GM12878 (cell line): ENCODE results near the gene SPG7. TPM values are rescaled to one million over a fixed set of nuclear protein-coding genes. Genes with fewer than 3 reads are reported as not detected.
A peak's percentile ranks its signal among the peaks of the same experiment; 100 is the strongest.

ENCODE experiments used
- ATAC-seq: fragments of 200-7000 bp; cut with Tn5 transposase; 3 replicates; pipeline ENCODE4 v1.9.1; 2020; ENCODE audit warnings: mild to moderate bottlenecking, moderate library complexity
- BruUV-seq: library from RNA; stranded (reverse); fragments of 400-500 nt; replicated peaks from 2 replicates; lab custom pipeline; 2021; lab: Mats Ljungman, UMichigan
- CTCF ChIA-PET: fragments of 300-600 bp; sonication (Branson Sonifier 250); formaldehyde crosslinking; extraction: SDS; loops from one replicate; lab custom pipeline; 2021; ENCODE audit warnings: inconsistent platforms; lab: Yijun Ruan, JAX
- POLR2A ChIA-PET: fragments of 350-600 bp; formaldehyde crosslinking; extraction: SDS; loops from one replicate; lab custom pipeline; 2021; ENCODE audit warnings: inconsistent platforms; lab: Charles Lee
- RAD21 ChIA-PET: fragments of 300-600 bp; sonication (Branson Sonifier 250); formaldehyde crosslinking; loops from one replicate; lab custom pipeline; 2023; ENCODE audit warnings: antibody characterized with exemption; ENCODE audit not compliant: unreplicated experiment; lab: Charles Lee
- SMC1A ChIA-PET: fragments of 300-600 bp; sonication (Branson Sonifier 250); formaldehyde crosslinking; loops from one replicate; lab custom pipeline; 2023; ENCODE audit not compliant: unreplicated experiment, uncharacterized antibody; lab: Charles Lee
- DNase-seq: peaks from one replicate; pipeline ENCODE4 v3.0.0-alpha.2; 2011; ENCODE audit warnings: low read depth, low spot score
- FAIRE-seq: peaks from 3 replicates; lab custom pipeline; 2011; peaks lifted over from hg19 to GRCh38; lab: Jason Lieb, UNC
- H2AFZ ChIP-seq: 2 replicates; pipeline ENCODE4 v1.6.0; 2011; ENCODE audit warnings: low read depth, low read length, control low read depth; ENCODE audit not compliant: control insufficient read depth
- H3K27ac ChIP-seq: 2 replicates; pipeline ENCODE4 v1.5.1; 2011; ENCODE audit warnings: control low read depth; ENCODE audit not compliant: control insufficient read depth, insufficient read depth
- H3K27me3 ChIP-seq, 2 experiments: replicated peaks in 1 of 2; 2 replicates each; pipeline versions ENCODE4 v1.6.0 to v1.6.1; 2011; ENCODE audit warnings: low read length in 1 of 2; ENCODE audit not compliant: control insufficient read depth in 2 of 2, insufficient read depth in 2 of 2
- H3K36me3 ChIP-seq, 2 experiments: 2 replicates each; pipeline ENCODE4 v1.5.1; 2011; ENCODE audit warnings: low read length in 1 of 2; ENCODE audit not compliant: control insufficient read depth in 2 of 2, insufficient read depth in 2 of 2
- H3K4me1 ChIP-seq: 2 replicates; pipeline ENCODE4 v1.6.1; 2011; ENCODE audit warnings: mild to moderate bottlenecking, low read length, moderate library complexity, mixed read lengths; ENCODE audit not compliant: control insufficient read depth, insufficient read depth
- H3K4me2 ChIP-seq: 2 replicates; pipeline ENCODE4 v1.6.0; 2011; ENCODE audit warnings: control low read depth; ENCODE audit not compliant: control insufficient read depth, insufficient read depth
- H3K4me3 ChIP-seq: fragments of 200-600 bp; sonication (generic); 2 replicates; pipeline ENCODE4 v1.5.1; 2016
- H3K79me2 ChIP-seq: 2 replicates; pipeline ENCODE4 v1.6.0; 2011; ENCODE audit warnings: low read length; ENCODE audit not compliant: control insufficient read depth, insufficient read depth
- H3K9ac ChIP-seq: 2 replicates; pipeline ENCODE4 v1.8.0; 2011; ENCODE audit warnings: low read length, control low read depth, mixed read lengths; ENCODE audit not compliant: control insufficient read depth, insufficient read depth
- H3K9me3 ChIP-seq: replicated peaks from 3 replicates; pipeline ENCODE4 v1.5.1; 2011; ENCODE audit warnings: mild to moderate bottlenecking, low read length; ENCODE audit not compliant: control insufficient read depth, insufficient read depth
- H4K20me1 ChIP-seq: 2 replicates; pipeline ENCODE4 v1.6.0; 2011; ENCODE audit not compliant: control insufficient read depth, insufficient read depth
- CEBPB ChIP-seq, 2 experiments: fragments of 150-350 bp in 1 of 2; IDR thresholded peaks; 2 replicates each; pipeline ENCODE4 v1.6.1; 2012 to 2014; ENCODE audit warnings: low read depth in 2 of 2, low read length in 2 of 2, borderline replicate concordance in 1 of 2, inconsistent platforms in 1 of 2
- GABPA ChIP-seq: IDR thresholded peaks from 2 replicates; pipeline ENCODE4 v1.6.1; 2014; ENCODE audit warnings: antibody characterized with exemption, low read depth, mild to moderate bottlenecking, inconsistent platforms
- GATAD2B ChIP-seq: fragments of 450-650 bp; conservative IDR thresholded peaks from 2 replicates; pipeline ENCODE4 v1.6.1; 2017; ENCODE audit warnings: low read depth, mild to moderate bottlenecking, moderate library complexity
- MEF2B ChIP-seq: fragments of 450-650 bp; IDR thresholded peaks from 2 replicates; pipeline ENCODE4 v1.6.1; 2018; ENCODE audit warnings: mild to moderate bottlenecking, moderate library complexity; ENCODE audit not compliant: partially characterized antibody, poor library complexity, severe bottlenecking
- NFXL1 ChIP-seq: fragments of 450-650 bp; IDR thresholded peaks from 2 replicates; pipeline ENCODE4 v1.6.1; 2017; ENCODE audit warnings: antibody characterized with exemption, mild to moderate bottlenecking, borderline replicate concordance
- NR2C1 ChIP-seq: fragments of 450-650 bp; IDR thresholded peaks from 2 replicates; pipeline ENCODE4 v1.6.1; 2017; ENCODE audit warnings: antibody characterized with exemption, mild to moderate bottlenecking, moderate library complexity
- SP1 ChIP-seq: IDR thresholded peaks from one replicate; pipeline ENCODE4 v1.6.1; 2011; ENCODE audit warnings: low read depth, low read length
- TCF12 ChIP-seq: IDR thresholded peaks from 2 replicates; pipeline ENCODE4 v1.6.1; 2011; ENCODE audit warnings: low read depth, mild to moderate bottlenecking, low read length
- WGBS: methylation state at CpG from one replicate; pipeline ENCODE4 v1.1.6; 2016; ENCODE audit warnings: low lambda C conversion rate; ENCODE audit not compliant: insufficient replicate concordance, insufficient coverage; ENCODE audit errors: missing lambda C conversion rate; 5-methylcytosine and 5-hydroxymethylcytosine counted together
- in situ Hi-C: fragments of 300-500 bp; cut with MboI; formaldehyde crosslinking; loops from 9 replicates; pipeline ENCODE4 v1.14.3; 2018; ENCODE audit warnings: mixed read lengths
- intact Hi-C: fragments of 100-400 bp; cut with micrococcal nuclease; formaldehyde crosslinking; loops from one replicate; pipeline ENCODE4 v1.14.2; 2022; ENCODE audit not compliant: unreplicated experiment
- polyA plus RNA-seq, 11 experiments: library from polyadenylated mRNA; depleted of rRNA in 4 of 11; unstranded in 6 of 11; stranded (reverse) in 5 of 11; fragments of >200 nt; fragmentation: Nextera tagmentation in 4 of 11; fragmentation: Illumina TruSeq in 1 of 11; extraction: Ambion mirVana in 4 of 11; extraction: Trizol in 1 of 11; gene quantifications; 1 replicate in 1 of 11; 2 replicates in 10 of 11; pipeline versions ENCODE4 v1.2.1 to v1.2.3, GENCODE V29; 2011 to 2016; ENCODE audit warnings: inconsistent platforms in 2 of 11, missing spikeins in 2 of 11, low read depth in 1 of 11
- total RNA-seq, 4 experiments: library from RNA; depleted of rRNA in 3 of 4; stranded (reverse); fragments of >200 nt in 3 of 4; fragmentation: Illumina TruSeq in 1 of 4; extraction: Trizol in 1 of 4; gene quantifications; 2 replicates each; pipeline versions ENCODE4 v1.2.1 to v1.2.3, GENCODE V29; 2013 to 2021
- TF ChIP-seq, protein P1 (sequence below): fragments of 450-650 bp; IDR thresholded peaks from 2 replicates; pipeline ENCODE4 v1.6.1; 2018; ENCODE audit warnings: mild to moderate bottlenecking, low read depth, moderate library complexity; ENCODE audit not compliant: partially characterized antibody
- TF ChIP-seq, protein P2 (sequence below): IDR thresholded peaks from 2 replicates; pipeline ENCODE4 v1.6.1; 2012; ENCODE audit warnings: mild to moderate bottlenecking, low read depth, low read length
- TF ChIP-seq, protein P3 (sequence below): fragments of 450-650 bp; IDR thresholded peaks from 2 replicates; pipeline ENCODE4 v1.6.1; 2017; ENCODE audit warnings: low read depth, mild to moderate bottlenecking, moderate library complexity
- TF ChIP-seq, protein P4 (sequence below): IDR thresholded peaks from 2 replicates; pipeline ENCODE4 v1.6.1; 2011; ENCODE audit warnings: mild to moderate bottlenecking, low read depth, low read length, moderate library complexity; ENCODE audit not compliant: insufficient replicate concordance
- TF ChIP-seq, protein P5 (sequence below): fragments of 450-650 bp; IDR thresholded peaks from 2 replicates; pipeline ENCODE4 v1.6.1; 2016; ENCODE audit warnings: mild to moderate bottlenecking

Gene SPG7
- total and polyA plus RNA-seq, 10 of the 15 experiments (the other 5 are each of a cell fraction or from before 2014, with no cell fraction given) = 5.9 to 75.9 (median 52.5) TPM

DNA sequence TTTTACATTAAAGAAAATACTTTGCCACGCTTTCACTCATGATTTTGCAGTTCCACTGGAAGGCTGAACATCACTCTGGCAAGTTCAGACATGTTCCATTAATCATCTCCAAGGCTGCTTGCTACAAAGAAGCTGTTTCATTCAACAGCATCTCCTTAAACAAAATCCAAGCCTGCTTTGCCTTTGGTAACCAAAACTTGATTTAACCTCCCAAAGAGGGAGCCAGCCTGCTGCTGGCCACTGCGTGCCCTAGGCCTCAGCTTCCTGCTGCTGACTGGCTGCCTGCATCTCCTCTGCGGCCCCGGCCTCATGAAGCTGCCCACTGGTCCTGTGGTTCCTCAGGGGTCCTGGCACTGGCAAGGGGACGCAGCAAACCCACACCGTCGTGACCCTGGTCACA lies 49.7 kb upstream of the SPG7 start:
- ChIA-PET CTCF (no interaction called here), RAD21 (no interaction called here), POLR2A (interaction anchor here (1.6 kb wide), 1 partner anchor 38 kb away, joined by 3 read pairs; no protein-coding TSS in a partner anchor), SMC1A (no interaction called here)
- peaks cover 72% of the 10 kb centered on the region for H3K79me2 ChIP-seq
- peaks cover 34% of the 10 kb centered on the region for H3K4me1 ChIP-seq
- peak overlapping the region; percentile 72 for H3K27ac ChIP-seq
- H3K36me3 ChIP-seq = peaks cover 0 to 2% of the 10 kb centered on the region in 2 experiments; a peak in 1 of 4 replicates
- H4K20me1 ChIP-seq = peaks cover 15% of the 10 kb centered on the region; the same call in 1 of the 2 replicates
- H3K4me2 ChIP-seq = 0 out of 2 replicates have a peak overlapping the region, but pooled peaks have one; percentile 7
- DNase-seq (no peak), FAIRE-seq (no peak), ATAC-seq (no peak; the same call in 2 of the 3 replicates)
- no peaks in the 10 kb centered on the region for H3K27me3 ChIP-seq
- intact Hi-C loops = no loop called here
- BruUV-seq = no TSS peak
- no peak overlapping the region for H3K9ac ChIP-seq
- no peak overlapping the region for H2AFZ ChIP-seq
- in situ Hi-C loops = no loop called here
- H3K4me3 ChIP-seq = no peak overlapping the region
- 91% methylated on average over 7 of the region's 7 CpGs for WGBS
- no peaks in the 10 kb centered on the region; the same call in 2 of the 3 replicates for H3K9me3 ChIP-seq
- TF ChIP-seq NR2C1 (no peak), GABPA (no peak), NFXL1 (no peak), TCF12 (no peak), CEBPB (IDR thresholded peaks at IDR 0.05; ENCODE audit: borderline replicate concordance in 1 of 2, low read depth in 2 of 2, low read length in 2 of 2) (no peak), MEF2B (no peak), SP1 (no peak), GATAD2B (no peak)
- TF ChIP-seq, protein P1, sequence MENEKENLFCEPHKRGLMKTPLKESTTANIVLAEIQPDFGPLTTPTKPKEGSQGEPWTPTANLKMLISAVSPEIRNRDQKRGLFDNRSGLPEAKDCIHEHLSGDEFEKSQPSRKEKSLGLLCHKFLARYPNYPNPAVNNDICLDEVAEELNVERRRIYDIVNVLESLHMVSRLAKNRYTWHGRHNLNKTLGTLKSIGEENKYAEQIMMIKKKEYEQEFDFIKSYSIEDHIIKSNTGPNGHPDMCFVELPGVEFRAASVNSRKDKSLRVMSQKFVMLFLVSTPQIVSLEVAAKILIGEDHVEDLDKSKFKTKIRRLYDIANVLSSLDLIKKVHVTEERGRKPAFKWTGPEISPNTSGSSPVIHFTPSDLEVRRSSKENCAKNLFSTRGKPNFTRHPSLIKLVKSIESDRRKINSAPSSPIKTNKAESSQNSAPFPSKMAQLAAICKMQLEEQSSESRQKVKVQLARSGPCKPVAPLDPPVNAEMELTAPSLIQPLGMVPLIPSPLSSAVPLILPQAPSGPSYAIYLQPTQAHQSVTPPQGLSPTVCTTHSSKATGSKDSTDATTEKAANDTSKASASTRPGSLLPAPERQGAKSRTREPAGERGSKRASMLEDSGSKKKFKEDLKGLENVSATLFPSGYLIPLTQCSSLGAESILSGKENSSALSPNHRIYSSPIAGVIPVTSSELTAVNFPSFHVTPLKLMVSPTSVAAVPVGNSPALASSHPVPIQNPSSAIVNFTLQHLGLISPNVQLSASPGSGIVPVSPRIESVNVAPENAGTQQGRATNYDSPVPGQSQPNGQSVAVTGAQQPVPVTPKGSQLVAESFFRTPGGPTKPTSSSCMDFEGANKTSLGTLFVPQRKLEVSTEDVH = no peak
- TF ChIP-seq, protein P2, sequence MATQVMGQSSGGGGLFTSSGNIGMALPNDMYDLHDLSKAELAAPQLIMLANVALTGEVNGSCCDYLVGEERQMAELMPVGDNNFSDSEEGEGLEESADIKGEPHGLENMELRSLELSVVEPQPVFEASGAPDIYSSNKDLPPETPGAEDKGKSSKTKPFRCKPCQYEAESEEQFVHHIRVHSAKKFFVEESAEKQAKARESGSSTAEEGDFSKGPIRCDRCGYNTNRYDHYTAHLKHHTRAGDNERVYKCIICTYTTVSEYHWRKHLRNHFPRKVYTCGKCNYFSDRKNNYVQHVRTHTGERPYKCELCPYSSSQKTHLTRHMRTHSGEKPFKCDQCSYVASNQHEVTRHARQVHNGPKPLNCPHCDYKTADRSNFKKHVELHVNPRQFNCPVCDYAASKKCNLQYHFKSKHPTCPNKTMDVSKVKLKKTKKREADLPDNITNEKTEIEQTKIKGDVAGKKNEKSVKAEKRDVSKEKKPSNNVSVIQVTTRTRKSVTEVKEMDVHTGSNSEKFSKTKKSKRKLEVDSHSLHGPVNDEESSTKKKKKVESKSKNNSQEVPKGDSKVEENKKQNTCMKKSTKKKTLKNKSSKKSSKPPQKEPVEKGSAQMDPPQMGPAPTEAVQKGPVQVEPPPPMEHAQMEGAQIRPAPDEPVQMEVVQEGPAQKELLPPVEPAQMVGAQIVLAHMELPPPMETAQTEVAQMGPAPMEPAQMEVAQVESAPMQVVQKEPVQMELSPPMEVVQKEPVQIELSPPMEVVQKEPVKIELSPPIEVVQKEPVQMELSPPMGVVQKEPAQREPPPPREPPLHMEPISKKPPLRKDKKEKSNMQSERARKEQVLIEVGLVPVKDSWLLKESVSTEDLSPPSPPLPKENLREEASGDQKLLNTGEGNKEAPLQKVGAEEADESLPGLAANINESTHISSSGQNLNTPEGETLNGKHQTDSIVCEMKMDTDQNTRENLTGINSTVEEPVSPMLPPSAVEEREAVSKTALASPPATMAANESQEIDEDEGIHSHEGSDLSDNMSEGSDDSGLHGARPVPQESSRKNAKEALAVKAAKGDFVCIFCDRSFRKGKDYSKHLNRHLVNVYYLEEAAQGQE = no peak
- TF ChIP-seq, protein P3, sequence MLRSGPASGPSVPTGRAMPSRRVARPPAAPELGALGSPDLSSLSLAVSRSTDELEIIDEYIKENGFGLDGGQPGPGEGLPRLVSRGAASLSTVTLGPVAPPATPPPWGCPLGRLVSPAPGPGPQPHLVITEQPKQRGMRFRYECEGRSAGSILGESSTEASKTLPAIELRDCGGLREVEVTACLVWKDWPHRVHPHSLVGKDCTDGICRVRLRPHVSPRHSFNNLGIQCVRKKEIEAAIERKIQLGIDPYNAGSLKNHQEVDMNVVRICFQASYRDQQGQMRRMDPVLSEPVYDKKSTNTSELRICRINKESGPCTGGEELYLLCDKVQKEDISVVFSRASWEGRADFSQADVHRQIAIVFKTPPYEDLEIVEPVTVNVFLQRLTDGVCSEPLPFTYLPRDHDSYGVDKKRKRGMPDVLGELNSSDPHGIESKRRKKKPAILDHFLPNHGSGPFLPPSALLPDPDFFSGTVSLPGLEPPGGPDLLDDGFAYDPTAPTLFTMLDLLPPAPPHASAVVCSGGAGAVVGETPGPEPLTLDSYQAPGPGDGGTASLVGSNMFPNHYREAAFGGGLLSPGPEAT = no peak
- TF ChIP-seq, protein P4, sequence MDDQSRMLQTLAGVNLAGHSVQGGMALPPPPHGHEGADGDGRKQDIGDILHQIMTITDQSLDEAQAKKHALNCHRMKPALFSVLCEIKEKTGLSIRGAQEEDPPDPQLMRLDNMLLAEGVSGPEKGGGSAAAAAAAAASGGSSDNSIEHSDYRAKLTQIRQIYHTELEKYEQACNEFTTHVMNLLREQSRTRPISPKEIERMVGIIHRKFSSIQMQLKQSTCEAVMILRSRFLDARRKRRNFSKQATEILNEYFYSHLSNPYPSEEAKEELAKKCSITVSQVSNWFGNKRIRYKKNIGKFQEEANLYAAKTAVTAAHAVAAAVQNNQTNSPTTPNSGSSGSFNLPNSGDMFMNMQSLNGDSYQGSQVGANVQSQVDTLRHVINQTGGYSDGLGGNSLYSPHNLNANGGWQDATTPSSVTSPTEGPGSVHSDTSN = no peak
- TF ChIP-seq, protein P5, sequence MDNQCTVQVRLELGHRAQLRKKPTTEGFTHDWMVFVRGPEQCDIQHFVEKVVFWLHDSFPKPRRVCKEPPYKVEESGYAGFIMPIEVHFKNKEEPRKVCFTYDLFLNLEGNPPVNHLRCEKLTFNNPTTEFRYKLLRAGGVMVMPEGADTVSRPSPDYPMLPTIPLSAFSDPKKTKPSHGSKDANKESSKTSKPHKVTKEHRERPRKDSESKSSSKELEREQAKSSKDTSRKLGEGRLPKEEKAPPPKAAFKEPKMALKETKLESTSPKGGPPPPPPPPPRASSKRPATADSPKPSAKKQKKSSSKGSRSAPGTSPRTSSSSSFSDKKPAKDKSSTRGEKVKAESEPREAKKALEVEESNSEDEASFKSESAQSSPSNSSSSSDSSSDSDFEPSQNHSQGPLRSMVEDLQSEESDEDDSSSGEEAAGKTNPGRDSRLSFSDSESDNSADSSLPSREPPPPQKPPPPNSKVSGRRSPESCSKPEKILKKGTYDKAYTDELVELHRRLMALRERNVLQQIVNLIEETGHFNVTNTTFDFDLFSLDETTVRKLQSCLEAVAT = no peak
